Left renal pelvis (tissue), 4 donors: Measurements from ENCODE around the gene PRR29. TPM values are rescaled to one million over a fixed set of nuclear protein-coding genes. Genes with fewer than 3 reads are reported as not detected.
"Not testable (repeated sequence)": the region's sequence is repeated elsewhere in the genome, so short reads cannot be mapped to it uniquely, and the experiment has no call there.

Experiments
- DNase-seq, 4 donors: peaks; one replicate each; pipeline ENCODE4 v3.0.0-alpha.2; 2013; ENCODE audit warnings: low read depth in 4 of 4, low spot score in 3 of 4
- polyA plus RNA-seq, 4 donors: library from polyadenylated mRNA; unstranded; fragments of 120-200 nt; gene quantifications; one replicate each; pipeline ENCODE4 v1.2.1, GENCODE V29; 2013; ENCODE audit not compliant: insufficient read length in 4 of 4

PRR29 gene
- polyA plus RNA-seq, 4 donors: 1.2 to 3.9 (median 3.1) TPM

GRCh38 chr17:63973930-63974593 is 24.1 kb upstream of the PRR29 start:
- DNase-seq: no peak

- DNase-seq: no peak
Measured at GRCh38 chr17:63974594-63975192, 23.5 kb upstream of the PRR29 start.

- DNase-seq: no peak
Measured at GRCh38 chr17:63975541-63976092, 22.5 kb upstream of the PRR29 start.

GRCh38 chr17:63976702-63977101 is 21.4 kb upstream of the PRR29 start:
- no peak for DNase-seq

GRCh38 chr17:63978272-63979200 is 19.6 kb upstream of the PRR29 start:
- no peak for DNase-seq

GRCh38 chr17:63982641-63983040 is 15.5 kb upstream of the PRR29 start:
- DNase-seq: not testable (repeated sequence)

GRCh38 chr17:63983320-63983719 is 14.8 kb upstream of the PRR29 start:
- DNase-seq: no peak

- DNase-seq: no peak
Measured at GRCh38 chr17:63984236-63984635, 13.9 kb upstream of the PRR29 start.

- DNase-seq: no peak
Measured at GRCh38 chr17:63984651-63985386, 13.3 kb upstream of the PRR29 start.

- no peak for DNase-seq
Measured at GRCh38 chr17:63985387-63986140, 12.6 kb upstream of the PRR29 start.

GRCh38 chr17:63986821-63987220 is 11.3 kb upstream of the PRR29 start:
- DNase-seq: no peak

- DNase-seq: no peak
Measured at GRCh38 chr17:63987221-63988126, 10.7 kb upstream of the PRR29 start.

GRCh38 chr17:63988127-63988478 is 10.0 kb upstream of the PRR29 start:
- DNase-seq: no peak

GRCh38 chr17:63988741-63989621 is 9.2 kb upstream of the PRR29 start:
- DNase-seq: peak in 1 of 4 donors; percentile 40

GRCh38 chr17:63989622-63990345 is 8.4 kb upstream of the PRR29 start:
- no peak for DNase-seq

- DNase-seq: no peak
Measured at GRCh38 chr17:63991611-63992010, 6.5 kb upstream of the PRR29 start.

- DNase-seq: no peak
Measured at GRCh38 chr17:63993368-63993985, 4.7 kb upstream of the PRR29 start.
